ENCODE results near the gene ZBTB20.
"Not testable (repeated sequence)": the region's sequence is repeated elsewhere in the genome, so short reads cannot be mapped to it uniquely, and the experiment has no call there.

ZBTB20 gene

DNA sequence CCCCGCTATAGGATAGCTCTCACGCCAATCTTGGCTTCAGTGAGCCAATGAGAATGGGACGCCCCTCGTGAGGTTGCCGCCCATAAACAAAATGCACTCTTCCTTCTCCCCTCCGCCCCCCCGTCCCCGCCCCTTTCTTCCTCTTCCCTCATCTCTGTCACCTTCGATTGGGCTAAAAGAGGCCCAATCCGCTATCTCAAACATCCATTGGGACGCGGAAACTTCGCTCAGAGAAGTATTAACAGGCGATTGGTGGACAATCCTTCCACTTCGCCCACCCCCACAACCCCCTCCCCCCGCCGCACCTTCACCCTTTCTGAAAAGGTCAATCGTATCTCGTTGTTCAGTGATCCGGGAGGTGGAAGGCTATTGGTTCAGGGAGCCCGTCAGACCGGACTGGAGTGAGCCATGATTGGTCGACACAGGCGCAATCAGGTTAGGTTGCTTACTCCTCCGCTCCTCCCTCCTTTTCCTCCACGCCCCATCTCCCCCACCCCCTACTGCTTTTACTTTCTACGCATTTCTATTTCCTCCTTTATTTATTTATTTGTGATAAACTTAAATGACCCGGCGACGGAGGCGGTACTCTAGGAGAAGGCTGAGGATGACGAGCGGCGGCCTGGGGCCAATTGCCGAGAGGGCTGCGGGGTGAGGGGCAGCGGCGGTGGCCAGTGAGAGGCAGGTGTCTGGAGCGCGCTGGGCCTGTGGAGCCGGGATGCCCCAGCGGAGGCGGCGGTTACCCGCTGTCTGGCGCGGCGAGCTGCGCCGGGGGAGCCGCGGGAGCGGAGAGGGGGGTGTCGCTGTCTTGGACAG, 447 bp upstream of the ZBTB20 start:
- peak; percentile 96 for DNase-seq

DNA sequence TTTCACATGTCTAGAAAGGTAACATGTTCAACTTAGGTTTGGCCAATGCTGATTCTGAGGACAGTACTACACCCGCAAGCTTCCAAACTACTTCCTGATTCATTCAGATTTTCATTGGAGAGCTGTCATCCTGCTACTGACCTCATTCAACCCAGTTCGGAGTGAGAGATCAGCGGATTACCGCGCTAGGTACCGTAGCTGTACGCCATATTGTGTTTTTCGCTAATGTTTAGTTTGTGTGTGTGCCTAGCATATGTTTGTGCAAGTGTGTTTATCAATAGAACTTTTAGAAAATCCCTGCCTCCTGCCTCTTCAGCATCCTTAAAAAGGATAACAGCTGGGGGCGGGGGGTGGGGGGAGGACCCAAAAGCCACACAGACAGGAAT, 1.1 kb downstream of the ZBTB20 start:
- no peak for DNase-seq

DNA sequence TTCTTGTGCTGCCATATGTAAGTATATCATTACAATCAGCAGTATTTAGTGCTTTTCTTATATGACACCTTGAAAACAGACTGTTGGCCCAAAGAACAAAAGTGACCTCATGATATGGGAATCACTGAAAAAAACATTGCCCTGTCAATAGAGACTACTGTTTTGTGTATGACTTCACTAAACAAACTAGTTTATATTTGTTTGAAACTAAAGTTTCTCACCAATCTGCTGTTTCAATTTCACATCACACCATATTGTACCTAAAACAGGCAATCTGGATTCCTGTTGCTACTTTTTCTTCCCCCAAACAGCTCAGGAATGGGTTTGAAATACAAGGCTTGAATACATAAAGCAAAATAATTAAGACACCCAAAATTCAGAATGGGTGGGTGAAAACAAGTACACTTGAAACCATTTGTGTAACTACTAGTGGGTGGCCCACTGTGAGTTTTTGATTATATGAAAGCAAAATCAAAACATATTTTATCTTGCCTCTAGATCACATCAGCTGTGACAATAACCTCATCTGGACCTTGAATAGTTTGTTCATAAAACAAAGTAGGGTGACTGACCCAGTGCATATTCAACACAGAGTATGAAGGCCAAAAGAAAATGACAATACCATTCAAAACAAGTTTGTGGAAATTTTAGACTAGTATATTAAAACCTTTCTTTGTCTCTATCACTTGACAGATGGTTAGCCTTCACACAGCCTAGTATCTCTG, 5.9 kb downstream of the ZBTB20 start:
- DNase-seq, result no peak

DNA sequence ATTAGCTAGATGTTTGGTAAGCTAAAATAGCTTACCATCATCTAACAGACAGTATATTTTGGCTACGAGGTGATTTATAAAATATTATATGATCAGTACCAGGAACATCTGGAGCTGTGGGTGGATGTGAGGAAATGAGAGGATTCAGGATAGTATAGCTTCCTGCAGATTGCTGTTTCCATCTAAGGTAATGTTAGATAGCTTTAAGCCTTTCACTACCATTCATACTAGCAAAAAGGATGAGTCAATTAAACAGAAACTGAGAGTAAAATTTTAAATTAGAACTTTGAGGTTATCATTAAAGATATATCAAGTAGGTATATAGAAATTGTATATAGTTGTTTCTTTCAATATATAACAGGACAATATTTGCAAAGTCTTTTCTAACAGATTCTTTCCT, 8.0 kb downstream of the ZBTB20 start:
- DNase-seq, result no peak

DNA sequence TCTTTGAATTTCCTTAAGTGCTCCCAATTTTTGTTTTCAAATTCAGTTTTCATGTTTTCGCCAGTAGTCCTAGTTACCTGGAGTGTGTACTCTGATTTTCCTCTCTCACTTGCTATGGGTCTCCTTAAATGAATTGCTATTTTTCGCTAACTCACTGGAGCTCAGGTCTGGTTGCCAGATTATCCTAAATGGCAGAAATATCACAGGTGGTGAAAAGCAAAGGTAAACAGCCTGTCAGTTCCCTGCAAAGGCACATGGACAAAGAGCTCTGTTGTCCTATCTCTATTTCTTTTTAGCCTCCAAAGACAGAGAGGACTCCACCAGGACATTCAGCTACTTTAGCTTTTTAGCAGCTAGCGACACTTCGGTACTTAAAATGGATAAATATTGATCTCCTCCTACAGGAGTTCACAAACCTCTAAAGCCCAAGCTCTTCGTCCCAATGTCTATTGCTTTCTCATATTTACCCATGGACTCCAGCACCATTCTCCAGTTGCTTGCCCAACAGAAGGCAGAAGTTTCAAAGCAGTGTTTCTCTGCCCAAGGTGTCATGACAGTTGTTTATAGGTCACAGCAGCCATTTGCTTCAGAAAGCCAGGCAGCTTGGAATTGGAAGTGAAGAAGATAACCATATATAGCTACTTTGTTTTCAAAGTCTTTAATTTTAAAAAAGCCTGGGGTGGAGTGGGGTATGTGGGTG, 12.3 kb downstream of the ZBTB20 start:
- DNase-seq, result no peak

DNA sequence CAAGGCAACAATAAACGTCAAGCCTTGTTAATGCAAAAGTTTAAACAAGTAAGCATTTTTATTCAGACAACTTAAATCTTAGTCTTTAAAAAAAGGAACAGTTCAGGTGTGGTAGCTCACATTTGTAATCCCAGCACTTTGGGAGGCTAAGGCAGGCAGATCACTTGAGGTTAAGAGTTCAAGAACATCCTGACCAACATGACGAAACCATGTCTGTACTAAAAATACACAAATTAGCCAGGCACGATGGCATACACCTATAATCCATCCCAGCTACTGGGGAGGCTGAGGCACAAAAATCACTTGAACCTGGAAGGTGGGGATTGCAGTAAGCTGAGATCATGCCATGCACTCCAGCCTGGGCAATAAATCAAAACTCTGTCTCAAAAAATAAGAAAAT, 19.9 kb downstream of the ZBTB20 start:
- no peak for DNase-seq

DNA sequence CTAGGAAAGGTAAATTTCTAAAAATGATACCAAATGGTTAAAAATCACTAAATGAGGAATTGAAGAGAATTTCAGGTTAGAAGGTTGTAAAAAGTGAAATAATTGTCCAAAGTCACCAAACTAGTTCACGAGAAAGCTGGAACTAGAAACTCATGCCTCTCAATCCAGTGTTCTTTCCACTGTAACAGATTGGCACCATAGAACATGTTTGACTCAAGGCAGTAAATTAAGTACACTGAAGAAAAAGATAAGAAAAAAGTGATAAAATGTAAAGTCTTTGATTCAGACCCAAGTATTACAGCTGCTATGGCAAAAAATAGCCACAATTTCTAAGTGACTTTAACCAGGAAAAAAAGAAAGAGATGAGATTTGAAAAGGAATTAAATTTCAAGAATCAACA, 26.5 kb downstream of the ZBTB20 start:
- DNase-seq, result no peak

DNA sequence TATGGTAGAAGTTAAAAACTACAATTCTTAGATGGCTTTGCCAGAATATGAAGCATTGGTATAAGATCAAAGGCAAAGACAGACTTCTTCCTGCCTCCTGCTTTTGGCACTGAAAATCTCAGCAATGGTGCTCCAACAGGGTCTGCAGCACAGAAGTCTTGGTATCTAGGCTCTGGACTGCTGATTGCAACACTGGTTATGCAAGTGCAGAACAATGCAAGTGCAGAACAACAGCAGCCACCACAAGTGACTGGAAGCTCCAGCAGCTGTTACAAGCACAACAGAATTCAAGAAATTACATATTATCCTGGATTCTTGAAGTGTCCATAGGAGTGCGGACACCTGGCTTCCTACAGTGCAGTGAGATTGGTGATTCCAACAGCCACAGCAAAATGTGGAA, 33.7 kb downstream of the ZBTB20 start:
- no peak for DNase-seq

DNA sequence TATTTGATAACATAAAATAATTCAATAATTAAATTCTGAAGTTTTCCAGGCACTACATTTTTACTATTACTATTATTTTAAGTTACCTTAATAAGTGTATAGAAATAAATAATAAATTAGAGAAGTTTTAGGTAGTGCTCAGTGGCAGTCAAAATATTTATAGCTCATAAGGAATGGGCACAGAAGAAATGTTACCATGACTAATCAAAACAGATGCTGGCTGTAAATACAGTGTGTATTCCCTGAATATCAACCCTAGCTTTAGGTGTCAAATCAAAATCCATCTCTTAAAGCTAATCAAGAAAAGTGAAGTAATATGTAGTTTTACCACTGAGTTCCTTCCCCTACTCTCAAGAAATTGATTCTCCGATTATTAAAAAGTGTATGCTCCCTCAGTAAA, 35.5 kb downstream of the ZBTB20 start:
- DNase-seq, result no peak

DNA sequence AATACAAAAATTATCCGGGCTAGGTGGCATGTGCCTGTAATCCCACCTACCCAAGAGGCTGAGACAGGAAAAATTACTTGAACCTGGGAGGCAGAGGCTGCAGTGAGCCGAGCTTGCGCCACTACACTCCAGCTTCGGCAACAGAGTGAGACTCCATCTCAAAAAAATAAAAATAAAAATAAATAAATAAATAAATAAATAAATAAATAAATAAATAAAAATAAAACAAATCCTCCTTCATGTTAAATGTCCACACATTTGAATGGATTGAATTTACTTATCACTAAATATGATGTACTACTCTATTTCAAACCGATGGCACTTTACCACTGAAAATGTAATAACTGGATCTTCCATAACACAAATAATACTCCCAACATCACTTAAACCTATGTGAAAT, 36.3 kb downstream of the ZBTB20 start:
- no peak for DNase-seq

DNA sequence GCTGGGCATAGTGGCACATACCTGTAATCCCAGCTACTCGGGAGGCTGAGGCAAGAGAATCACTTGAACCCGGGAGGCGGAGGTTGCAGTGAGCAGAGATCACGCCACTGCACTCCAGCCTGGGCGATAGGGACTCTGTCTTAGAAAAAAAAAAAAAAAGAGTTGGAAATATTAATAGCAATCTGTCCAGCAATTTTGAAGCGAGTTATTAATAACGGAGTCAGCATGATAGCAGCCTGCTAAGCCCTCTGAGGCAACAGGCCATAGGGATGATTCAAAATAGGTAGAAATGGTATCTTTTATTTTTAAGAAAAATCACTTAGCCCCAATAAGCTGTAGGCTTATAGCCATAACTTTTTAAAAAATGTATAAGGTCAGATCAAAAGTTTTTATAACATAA, 37.0 kb downstream of the ZBTB20 start:
- DNase-seq, result not testable (repeated sequence)

DNA sequence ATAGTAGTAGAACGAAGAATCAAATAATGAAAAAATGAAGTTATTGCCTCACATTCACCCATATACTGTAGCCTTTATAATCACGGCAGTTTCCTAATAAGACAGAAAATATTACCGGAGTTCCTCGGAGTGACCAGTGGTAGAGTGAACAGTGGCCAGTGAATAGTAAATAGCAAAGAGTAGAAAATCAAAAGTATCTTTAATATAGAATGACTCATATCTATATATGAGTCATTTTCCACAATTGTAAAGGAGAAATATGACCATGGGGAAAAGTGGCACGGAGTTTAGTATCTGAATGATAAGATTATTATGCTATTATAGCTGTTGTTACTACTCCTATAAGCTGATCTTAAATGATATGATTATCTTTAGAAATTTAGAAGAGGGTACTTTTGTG, 38.5 kb downstream of the ZBTB20 start:
- DNase-seq, result no peak

DNA sequence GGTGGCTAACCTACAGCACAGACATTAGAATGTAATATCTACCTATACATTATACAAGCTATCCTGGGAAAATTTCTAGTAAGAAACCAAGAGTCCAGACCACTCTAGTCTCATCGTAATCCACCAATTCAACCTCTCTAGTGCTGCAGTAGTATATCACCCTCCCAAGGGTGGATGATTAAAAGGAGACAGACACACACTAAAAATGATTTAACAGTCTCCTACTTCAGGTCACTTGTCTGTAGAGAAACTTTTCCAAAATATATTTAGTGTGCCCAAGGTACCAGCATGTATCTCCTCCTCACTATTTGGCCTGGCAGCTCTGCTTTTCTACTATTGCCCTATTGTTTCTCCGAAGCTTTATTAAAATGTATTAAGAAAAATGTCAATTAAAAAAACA, 45.0 kb downstream of the ZBTB20 start:
- no peak for DNase-seq

DNA sequence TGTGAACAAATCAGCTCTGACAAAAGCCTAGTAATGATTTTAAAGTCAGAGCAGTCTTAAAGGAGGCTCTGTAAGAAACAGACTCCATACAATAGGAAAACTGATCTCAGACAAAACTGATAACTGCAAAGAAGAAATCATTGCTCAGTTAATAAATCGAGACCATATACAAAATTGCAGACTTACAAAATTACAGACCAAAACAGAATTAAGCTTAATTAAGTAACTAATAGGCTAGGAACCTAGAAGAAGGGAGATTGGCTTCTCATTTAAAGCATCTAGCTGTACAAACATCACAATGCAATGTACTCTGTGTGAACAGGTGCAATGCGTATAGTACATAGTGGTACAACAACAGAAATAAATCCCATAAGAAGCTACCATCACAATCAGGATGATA, 46.3 kb downstream of the ZBTB20 start:
- no peak for DNase-seq

DNA sequence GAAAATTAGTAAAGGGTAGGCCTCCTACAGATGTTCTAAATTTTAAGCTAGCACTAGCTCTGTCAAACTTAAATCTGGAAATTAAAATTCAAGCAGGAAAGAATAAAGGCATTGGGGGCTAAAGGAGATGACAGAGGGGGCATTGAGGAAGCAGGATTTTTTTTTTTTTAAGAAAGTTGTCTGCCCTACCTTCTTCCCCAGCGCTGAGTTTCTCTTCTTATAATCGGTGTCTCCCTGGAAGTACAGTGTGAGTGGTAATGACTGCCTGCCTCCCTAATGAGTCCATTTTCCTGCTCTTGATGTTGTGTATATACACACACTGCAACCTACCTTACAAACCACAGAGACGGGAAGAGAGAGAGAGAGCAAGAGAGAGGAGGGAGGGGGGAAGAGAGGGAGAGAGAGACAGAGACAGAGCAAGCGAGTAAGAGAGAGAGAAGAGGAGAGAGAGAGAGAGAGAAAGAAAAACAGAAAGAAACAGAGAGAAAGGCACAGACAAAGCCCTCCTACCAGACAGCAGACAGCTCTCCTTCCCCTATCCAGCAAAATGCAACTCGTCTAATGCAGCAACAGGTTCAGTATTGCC, 47.0 kb downstream of the ZBTB20 start:
- no peak for DNase-seq

DNA sequence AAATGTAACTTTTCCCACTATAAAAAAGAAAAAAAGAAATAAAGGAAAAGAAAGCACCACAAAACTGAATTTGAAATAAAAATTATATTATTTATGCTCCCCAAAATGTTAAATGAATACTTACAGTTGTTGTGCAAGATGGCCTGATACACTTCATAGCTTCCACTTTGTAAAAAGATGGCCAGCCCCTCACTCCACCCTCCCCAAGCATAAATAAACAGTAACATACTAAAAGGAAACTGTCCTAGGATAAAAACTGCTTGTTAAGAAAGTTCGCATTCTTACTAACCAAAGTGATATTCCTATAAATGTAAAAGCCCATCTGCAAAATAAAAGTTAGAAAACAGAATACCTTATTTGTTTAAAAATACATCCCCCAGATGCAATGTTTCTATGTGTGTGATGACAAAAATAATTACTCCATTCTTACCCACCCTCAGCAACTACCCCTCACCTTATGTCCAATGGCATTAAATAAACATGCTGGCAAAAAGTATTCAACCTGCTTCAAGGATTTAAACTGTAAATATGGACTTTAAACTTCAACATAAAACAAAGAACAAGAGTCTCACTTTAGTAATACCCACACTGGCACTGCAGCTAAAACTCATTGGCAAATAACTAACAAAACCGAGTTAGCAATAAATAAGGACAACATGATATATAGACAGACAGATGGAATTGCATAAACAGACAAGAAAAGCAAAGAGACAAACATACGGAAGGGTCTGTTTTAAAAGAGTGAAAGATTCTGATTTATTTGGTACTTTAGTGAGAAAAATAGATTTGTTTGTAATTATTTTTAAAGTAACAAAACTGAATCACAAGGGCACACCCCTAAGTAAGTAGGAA, 47.7 kb downstream of the ZBTB20 start:
- DNase-seq, result no peak

DNA sequence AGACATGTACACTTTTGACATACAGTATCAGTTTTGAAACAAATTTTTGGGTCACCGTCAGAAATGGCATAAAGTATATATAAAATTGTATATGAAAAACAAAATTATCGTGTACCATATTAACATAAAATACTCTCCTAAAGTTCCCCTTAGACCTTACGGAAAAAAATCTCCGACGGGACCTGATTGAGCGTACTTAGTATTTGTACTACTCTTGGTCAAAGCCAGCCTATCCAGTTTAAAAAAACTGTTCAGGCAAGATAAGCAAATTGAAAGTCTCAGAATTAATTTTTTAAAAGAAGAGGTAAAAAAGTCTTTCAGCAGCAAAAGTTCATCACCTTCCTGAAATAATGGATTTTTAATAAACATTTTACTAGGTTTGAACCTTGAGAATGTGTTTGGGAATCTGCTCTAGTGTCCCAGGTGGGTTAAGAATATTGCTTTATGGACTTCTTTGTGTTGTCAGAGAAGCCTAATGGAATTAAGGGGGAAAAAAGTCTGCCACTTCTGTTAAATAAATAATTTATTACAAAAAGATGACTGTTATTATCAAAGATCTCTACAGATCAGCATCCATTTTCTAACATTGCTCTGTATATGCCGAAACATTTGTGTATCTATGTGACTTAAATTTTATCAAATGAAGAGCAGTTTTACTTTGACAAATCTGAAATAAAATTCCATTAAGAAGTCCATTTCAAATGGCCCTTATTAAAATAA, 48.6 kb downstream of the ZBTB20 start:
- DNase-seq, result no peak

DNA sequence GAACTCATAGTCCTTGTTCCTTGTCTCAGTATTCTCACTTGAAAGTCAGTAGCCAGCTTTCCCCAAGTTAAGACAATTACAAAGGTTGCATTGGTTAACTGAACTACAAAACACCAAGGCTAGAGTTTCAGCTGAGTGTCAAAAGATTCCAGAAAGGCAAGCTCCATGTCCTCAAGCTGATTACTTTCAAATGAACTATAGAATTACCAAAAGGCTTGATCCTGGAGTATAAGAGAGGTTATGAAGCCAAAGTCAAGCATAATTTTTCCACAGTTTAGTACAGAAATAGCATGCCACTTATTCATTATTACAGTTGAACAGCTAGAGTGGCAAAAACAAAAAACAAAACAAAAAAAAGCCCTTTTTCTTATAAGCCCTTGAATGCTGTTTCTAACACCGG, 51.9 kb downstream of the ZBTB20 start:
- no peak for DNase-seq

DNA sequence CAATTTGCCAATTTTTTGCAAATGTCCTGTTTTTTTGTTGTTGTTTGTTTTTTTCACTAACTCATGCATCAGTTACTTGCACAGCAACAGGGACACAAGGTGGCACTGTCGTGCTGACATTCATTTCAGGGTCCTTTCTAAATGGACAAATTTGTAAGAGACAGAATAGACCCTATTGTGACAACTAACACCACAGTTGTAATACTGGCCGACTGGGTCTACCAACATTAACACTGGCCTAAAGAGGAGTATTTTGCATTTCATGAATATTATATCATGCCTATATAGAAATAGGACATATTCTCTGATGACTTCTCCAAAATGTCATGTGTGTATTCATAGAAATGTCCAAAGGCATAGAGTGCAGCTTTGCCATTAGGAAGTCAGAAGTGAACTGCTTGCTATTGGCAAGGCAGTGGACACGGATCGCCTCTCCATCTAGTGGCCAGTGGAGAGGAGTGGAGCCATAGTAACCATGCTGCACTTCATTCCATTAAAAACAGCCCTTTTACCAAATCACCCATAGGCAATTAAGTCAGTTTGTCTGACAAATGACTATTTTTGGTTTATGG, 54.8 kb downstream of the ZBTB20 start:
- peak; percentile 40 for DNase-seq

DNA sequence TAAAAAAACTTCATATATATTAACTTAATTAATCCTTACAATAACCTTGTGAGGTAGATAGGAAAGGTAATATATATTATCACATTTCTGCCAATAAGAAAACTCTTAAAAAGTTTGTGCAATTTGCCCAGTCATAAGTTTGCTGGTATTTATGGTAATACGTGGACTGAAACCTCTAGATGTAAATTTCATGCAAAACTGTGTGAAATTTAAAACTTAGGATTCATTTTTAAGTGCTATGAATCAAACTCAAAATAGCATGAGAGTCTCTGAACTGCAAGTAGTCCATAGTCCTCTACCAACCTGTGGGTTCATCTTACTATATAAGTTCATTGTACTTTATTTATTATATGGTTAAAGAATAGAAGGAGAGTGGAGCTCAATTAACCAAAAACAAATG, 56.4 kb downstream of the ZBTB20 start:
- DNase-seq, result no peak

DNA sequence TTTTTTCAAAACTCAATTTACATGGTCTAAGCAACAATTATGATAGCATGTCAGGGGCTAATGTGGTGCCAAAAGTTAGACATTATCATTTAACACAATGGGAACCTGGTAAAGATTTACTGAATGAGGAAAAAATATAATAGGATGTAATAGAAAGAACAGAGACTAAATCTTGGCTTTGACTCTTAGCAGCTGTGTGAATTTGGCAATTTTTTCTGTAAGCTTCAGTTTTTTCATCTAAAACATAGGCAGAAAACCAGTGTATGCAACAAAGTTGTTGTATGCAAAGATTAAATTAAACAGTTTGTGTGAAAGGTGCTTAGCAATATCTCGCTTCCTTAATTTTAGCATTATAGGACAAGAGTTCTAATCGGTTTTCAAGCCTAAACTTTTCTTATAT, 57.6 kb downstream of the ZBTB20 start:
- DNase-seq, result no peak

DNA sequence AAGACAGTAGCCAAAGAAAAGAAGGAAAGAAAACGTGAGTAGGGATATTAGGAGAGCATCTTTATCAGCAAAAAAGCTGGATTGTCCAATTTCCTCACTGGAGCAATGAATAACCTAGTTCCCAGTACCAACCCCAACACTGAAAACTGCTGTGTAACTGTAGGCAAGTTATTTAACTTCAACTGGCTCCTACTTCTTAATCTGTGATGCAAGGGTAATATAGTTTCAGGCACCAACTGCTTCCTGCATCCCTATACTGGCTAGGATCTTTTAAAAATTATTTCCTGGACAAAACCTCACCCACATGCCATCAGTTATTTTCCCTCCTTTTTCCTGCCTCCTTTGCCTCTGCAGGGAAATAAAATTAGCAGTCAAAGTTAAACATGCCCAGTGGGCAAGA, 59.6 kb downstream of the ZBTB20 start:
- no peak for DNase-seq

All from activated T-cell treated with anti-CD3 and anti-CD28 coated beads for 4 hours (primary cell).